Epithelial cell of proximal tubule (primary cell): ENCODE data around the gene TNFSF11. TPM values are rescaled to one million over a fixed set of nuclear protein-coding genes. Genes with fewer than 3 reads are reported as not detected.

Source experiments
- DNase-seq: peaks from one replicate; pipeline ENCODE4 v3.0.0-alpha.2; 2011; ENCODE audit warnings: low read depth
- H3K4me3 ChIP-seq: 2 replicates; pipeline ENCODE4 v1.5.1; 2011; ENCODE audit warnings: low read depth, mild to moderate bottlenecking, low read length
- CTCF ChIP-seq: conservative IDR thresholded peaks from 2 replicates; pipeline ENCODE4 v1.5.1; 2012; ENCODE audit warnings: low read depth, mild to moderate bottlenecking, low read length
- total RNA-seq: library from RNA; depleted of rRNA; stranded (reverse); fragments of >200 nt; gene quantifications from 2 replicates; pipeline ENCODE4 v1.2.3, GENCODE V29; 2015

Gene TNFSF11
- total RNA-seq, 1 donor from 2014 or later: 1.8 TPM

GRCh38 chr13:42611086-42611779 lies 37.3 kb downstream of the TNFSF11 start:
- no peak overlapping the region for H3K4me3 ChIP-seq
- DNase-seq: no peak
- TF ChIP-seq CTCF: no peak

- TF ChIP-seq CTCF: no peak
- no peak for DNase-seq
- H3K4me3 ChIP-seq: no peak overlapping the region
These were observed 38.2 kb downstream of the TNFSF11 start for GRCh38 chr13:42612021-42612765.

GRCh38 chr13:42614436-42615035 lies 40.6 kb downstream of the TNFSF11 start:
- H3K4me3 ChIP-seq: no peak overlapping the region
- no peak for DNase-seq
- TF ChIP-seq CTCF: no peak

GRCh38 chr13:42615691-42616090 lies 41.7 kb downstream of the TNFSF11 start:
- TF ChIP-seq CTCF: no peak
- DNase-seq: no peak
- no peak overlapping the region for H3K4me3 ChIP-seq

GRCh38 chr13:42617221-42617620 lies 43.3 kb downstream of the TNFSF11 start:
- DNase-seq: no peak
- H3K4me3 ChIP-seq: no peak overlapping the region
- no peak for TF ChIP-seq CTCF

- no peak for TF ChIP-seq CTCF
- DNase-seq: no peak
- H3K4me3 ChIP-seq: no peak overlapping the region
These were observed 50.0 kb downstream of the TNFSF11 start for GRCh38 chr13:42623916-42624315.
